GM18858 (cell line): Measurements from ENCODE around the gene CT47C1.
A peak's percentile ranks its signal among the peaks of the same experiment; 100 is the strongest.

Source experiments
- ATAC-seq: cut with Tn5 transposase; IDR thresholded peaks from one replicate; pipeline ENCODE4 v1.9.1; 2021; ENCODE audit not compliant: unreplicated experiment

Gene CT47C1

DNA sequence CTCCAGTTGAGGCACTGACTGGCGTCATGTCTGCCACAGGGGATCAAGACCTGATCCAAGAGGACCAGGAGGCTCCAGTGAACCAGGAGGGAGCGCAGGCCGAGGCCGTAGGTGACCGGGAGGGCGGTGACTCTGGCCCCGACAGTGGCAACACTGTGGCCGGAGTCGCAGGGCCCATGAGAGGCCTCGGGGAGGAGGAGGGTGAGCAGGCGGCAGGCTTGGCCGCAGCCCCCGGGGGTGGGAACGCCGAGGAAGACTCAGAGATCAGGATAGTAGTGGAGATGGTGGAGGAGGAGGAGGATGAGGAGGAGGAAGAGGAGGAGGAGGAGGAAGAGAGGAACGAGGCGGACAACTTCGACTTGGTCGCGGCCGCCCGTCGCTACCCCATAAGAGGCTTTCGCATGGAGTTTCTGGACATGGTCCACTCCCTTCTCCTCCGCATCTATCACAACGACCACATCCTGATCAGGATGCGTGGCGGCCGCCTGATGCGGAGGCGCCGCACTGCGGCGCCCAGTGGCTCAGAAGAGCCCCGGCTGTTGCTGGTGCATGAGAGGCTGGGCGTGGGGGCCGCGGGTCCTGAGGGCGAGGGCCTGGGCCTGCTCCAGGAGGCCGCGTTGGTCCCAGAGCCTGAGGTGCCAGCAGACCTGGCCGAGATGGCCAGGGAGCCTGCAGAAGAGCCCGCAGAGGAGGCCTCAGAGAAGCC, 560 bp downstream of the CT47C1 start:
- no peak for ATAC-seq

DNA sequence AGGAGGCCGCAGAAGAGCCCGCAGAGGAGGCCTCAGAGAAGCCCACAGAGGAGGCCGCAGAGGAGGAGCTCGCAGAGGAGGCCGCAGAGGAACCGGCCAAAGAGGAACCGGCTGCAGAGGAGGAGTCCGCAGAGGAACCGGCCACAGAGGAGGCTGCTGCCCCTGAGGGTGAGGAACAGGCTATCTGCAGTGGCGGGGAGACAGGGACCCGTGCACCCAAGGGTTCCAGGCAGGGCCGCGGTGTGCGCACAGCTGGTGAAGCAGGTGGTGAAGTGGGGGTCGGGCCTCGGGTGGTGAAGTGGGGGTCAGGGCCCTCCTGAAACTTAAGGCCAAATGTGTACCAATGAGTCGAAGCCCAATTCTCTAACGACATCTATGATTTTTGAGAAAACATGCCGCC, 1.1 kb downstream of the CT47C1 start:
- ATAC-seq: no peak

DNA sequence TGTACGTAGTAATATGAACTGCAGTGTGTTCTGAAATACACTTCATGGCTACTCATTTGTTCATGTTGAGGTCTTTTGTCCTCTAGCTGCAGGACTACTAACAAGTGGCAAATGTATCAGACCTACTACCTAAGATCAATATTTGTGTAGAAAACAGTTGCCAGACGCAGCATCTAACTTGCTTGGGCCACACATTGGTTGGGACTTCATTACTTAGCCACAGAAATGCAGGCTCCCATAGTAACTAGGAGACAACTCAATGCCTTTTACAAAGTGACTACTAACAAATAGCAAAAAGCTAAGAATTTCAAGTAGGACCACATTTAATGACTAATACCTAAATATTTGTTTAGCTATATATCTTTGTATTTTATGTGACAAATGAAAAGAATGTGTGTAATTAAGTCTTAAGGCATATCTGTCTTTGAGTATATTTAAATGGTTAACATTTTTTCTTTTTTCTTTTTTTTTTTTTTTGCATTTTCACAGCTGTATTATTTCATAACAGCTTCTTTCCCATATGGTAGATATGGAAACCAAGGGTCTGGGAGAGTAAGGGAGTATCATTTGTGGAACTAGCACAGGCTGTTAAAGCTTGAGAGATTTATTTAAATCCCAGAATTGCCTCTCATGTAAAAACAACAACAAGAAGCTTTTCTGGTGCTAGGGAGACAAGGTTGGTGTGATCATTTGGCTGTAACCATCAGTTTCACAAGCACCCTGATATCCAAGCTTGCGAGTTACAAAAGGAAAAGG, 2.7 kb downstream of the CT47C1 start:
- ATAC-seq: no peak

DNA sequence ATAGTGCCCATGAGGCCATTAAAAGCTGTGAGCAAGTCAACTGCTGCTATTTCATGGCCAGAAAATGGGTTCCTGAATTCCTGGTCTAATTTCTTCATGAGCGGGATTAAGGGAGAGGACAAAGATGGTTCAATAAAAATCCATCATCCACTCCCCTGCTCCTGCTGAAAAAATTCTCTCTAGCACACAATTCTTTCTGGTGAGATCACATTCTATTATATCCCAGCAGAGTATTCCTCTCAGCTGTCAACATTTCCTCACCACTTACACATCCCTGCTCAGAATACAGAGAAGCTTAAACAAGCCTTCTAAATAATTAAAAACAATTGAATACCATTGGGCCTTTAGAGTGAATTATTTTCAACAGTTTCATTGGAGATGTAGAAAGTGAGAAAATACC, 9.5 kb downstream of the CT47C1 start:
- no peak for ATAC-seq

DNA sequence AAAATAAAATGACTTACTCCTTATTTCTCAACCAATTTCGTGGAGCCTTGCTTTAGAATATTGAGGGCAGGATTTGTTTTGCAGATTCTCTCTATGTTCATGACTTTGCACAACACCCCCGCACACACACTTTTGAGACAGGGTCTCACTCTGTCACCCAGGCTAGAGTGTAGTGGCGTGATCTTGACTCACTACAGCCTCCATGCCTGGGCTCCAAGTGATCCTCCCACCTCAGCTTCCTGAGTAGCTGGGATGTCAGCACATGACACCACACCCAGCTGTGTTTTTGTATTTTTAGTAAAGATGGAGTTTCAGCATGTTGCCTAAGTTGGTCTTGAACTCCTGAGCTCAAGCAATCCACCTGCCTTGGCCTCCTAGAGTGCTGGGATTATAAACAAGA, 12.0 kb downstream of the CT47C1 start:
- ATAC-seq: no peak

DNA sequence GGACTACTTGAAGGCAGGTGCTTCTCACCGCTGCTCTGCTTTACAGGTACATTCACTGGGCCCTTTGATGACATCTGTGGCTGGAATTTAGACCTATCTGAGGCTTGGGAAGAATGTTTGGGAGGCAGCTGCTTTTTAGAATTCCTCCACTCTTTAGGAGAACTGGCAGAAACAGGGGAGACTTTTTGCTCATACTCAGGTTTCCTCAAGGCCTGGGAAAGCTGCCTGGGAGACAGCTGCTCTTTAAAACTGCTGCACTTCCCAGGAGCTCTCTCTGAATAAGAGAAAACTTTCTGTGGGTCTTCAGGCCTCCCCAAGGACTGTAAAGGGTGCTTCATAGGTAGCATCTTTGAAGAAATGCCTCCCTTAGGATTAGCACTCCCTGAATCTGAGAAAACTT, 14.3 kb downstream of the CT47C1 start:
- ATAC-seq: no peak

DNA sequence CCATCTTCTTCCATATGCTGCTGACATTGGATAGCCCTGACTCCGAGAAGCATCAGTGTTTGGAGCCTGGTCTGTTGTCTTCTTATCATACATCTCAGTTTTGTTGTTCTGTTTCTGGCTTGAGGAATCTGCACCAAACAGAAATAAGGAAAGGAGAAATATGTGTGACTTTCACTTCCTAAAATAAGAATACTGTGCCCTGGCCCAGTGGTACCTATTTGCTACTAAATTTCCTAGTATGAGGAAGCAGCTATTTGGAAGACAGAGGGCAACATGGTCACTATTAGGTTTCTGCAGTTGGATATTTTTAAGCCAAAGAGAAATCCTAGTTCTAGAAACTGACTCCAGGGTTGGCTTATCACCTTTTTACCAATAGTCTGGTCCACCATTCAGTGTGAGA, 16.8 kb downstream of the CT47C1 start:
- no peak for ATAC-seq

DNA sequence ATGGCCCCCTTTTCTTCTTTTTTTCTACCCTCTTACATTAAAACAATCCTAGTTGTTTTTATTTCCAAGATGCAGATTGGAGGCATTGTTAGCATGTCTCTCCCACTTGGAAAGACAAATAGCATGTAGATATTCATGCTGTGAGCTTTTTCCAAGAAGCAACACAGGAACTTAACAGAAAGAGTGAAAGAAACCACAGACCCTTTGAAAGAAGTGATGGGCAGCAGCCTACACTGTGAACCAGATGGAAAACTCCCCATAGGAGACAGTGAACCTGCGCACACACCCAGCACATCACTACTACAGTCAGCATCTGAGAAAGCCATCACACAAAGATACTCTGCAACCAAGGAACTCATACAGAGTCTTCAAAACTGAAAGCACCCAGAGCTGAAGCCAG, 17.8 kb downstream of the CT47C1 start:
- ATAC-seq: no peak

DNA sequence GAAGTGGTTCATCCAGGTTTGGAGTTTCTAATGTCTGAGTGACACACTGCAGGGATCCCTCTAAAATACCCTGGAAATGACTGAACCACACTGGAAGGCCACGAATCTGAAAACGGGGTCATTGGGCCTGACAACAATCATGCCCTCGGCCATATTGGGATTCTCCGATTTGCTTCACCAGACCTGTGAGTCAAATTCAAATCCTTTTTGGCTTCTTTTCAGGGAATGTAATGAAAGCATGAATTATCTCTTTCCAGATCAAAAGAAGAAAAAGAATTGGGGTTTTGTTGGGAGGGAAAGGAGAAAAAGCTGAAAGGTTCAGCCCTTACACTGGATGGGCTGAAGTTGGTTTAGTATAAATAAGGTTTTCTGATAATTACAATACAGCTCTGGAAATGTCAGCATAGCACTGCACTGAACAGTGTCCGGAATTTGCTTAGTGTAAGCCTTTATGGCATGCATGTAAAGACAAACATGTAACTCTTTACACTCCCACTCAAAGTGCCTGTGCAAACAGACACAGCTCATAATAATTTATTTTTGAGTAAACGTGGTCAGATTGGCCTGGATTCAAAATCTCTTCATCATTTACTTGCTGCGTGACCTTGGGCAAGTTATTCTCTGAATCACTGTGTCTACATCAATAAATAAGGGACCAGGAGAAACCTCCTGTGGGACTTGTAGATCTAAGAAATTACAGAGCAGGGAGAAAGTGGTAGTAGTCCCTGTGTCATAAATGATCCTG, 21.4 kb downstream of the CT47C1 start:
- no peak for ATAC-seq

DNA sequence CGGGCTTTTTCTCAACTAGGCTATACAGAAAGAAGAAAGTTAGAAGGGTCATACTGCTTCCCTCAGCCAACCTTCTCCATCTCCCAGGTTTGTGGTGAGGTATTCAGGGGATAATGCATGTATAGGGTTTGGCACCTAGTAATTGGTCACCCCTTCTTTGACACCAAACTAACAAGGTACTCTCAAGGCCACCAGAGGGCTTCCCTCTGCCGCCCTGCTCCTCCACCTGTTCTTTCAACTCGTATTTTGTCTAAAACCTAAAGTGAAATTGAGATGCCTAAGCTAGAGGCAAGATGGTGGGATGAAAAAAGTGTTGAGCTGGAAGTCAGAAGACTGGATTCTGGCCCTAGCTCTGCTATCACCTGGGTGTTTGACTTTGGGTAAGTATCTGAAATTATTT, 22.0 kb downstream of the CT47C1 start:
- no peak for ATAC-seq

DNA sequence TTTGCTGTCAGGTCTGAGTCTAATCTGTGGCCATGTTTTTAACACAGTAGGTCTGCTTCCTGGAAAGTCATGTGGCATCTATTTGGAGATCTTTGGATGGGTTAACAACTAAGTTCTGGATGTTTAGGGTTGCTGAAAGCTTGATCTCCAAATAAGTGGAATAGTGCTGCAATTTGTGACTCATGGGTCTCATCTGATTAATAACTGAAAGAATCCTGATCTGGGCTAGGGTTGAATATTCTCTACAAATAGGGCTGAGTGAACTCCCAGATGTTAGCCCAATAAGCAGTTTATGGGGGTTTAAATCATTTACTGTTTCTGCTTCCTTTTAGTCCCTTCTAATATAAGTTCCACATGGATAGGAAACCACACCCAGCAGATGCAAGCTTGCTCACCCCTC, 23.1 kb downstream of the CT47C1 start:
- no peak for ATAC-seq

DNA sequence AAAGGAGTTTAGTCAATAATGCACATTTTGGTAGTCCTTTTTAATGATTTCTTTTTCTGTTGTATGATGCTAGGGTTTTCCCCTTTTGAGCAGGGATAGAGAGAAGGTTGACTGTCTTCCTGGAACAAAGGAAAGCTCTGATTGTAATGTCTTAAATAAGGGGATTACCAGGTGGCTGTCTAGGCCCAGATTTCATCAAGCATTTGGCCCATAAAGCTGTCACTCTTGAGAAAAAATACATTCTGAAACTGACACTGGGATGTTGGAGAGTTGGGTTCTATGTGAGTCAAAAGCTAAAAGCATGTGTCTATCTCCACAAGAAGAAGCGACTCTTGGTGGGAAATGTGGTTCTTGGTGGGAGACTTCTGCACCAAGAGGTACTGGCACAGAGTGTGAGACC, 28.4 kb downstream of the CT47C1 start:
- ATAC-seq: no peak

DNA sequence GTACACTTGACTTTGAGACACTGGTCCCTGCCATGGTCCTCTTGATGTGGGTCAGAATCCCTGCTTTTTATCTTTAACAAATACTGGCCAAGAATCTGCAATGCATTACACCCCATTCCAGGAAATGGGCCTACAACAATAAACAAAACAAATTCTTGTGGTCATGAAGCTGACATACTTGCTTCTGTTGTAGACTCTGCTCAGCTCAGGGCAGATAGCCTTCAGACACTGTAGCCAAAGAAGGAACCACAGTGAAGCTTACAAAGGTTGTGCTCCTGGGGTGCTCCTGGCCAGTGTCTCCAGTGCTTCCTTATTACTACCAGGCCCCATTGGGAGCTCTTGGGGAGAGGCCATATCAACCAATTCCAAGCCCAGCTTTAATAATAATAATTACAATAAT, 33.0 kb downstream of the CT47C1 start:
- no peak for ATAC-seq

DNA sequence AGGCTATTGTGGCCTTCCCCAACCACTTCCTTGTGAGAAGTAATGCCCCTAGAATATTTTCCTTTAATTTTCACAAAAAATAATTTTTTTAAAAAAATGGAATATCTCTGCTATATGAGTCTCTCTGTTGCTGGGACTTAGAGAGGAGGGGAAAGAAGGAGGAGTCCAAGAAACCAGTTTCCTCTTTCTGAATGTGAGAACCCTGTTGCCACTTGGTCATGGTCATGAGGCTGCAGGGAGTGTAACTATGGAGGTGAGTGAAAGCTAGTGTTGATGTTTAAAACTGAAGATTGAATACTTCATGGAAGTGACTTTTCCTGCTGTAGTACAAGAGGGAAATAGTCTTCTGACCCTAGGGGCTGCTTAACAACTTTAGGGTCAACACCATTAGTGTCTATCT, 34.4 kb downstream of the CT47C1 start:
- ATAC-seq: no peak

DNA sequence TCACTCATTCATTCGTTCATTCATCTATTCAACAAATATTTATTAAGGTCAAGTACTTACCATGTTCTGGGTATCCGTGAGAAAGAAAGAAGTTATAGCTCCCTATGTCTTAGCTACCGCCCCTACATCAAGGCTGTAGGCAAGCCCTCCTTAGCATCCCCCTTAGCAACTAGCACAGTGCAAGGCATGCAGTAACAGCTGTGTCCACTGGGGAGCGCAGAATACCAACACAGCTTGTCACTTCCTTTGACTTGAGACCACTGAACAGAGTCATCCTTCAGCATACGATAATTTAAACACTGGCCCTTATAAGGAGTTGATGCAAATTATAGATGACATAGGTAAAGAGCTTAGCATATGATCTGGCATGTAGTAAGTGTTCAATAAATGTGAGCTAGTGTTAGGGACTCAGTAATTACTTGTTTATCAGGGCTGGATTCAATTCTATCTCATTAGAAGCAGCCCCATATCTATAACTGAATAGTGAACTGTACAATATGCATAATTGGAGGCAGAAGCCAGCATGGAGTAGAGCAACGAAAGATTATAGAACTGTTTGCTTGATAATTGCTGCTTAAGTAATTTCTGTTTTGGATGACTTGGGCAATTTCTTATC, 46.1 kb downstream of the CT47C1 start:
- ATAC-seq: peak; percentile 91

DNA sequence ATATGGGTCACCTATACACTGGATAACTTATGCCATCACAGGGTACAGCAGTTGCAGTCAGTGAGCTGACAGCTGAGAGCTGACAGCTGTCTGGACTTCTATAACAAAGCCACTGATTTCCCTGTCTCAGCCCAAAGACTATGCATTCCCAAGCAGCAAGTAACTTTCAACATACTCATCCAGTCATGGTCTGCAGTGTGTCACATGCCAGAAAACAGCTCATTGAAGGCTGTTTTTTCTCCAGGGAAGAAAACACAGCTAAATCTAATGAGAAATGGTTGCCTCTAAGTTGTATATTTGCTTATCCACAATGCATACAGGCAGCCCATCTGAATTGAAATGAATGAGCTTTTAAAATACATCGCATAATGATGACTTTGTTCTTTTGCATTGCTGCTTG, 48.5 kb downstream of the CT47C1 start:
- no peak for ATAC-seq
